A549 (cell line): ENCODE data around the gene AIMP2. TPM values are rescaled to one million over a fixed set of nuclear protein-coding genes. Genes with fewer than 3 reads are reported as not detected.

Source experiments
- ATAC-seq, 2 experiments: fragments of 200-7000 bp in 1 of 2; fragments of >200 bp in 1 of 2; cut with Nextera tagmentation in 1 of 2; cut with Tn5 transposase in 1 of 2; 3 replicates each; pipeline versions ENCODE4 v1.8.0 to v1.9.1; 2018 to 2020; ENCODE audit warnings: mild to moderate bottlenecking in 1 of 2, moderate library complexity in 1 of 2
- CTCF ChIA-PET: fragments of 300-600 bp; sonication (Branson Sonifier 250); formaldehyde crosslinking; extraction: SDS; loops from one replicate; lab custom pipeline; 2021; ENCODE audit warnings: antibody characterized with exemption, inconsistent platforms; lab: Yijun Ruan, JAX
- POLR2A ChIA-PET: fragments of 350-600 bp; formaldehyde crosslinking; extraction: SDS; loops from one replicate; lab custom pipeline; 2021; ENCODE audit warnings: antibody characterized with exemption, inconsistent platforms; lab: Yijun Ruan, JAX
- DNase-seq, 2 experiments: peaks; one replicate each; pipeline versions ENCODE4 v3.0.0 to v3.0.0-alpha.2; 2011 to 2016; ENCODE audit warnings: low read depth in 1 of 2, low spot score in 1 of 2
- FAIRE-seq: peaks from 2 replicates; lab custom pipeline; 2011; peaks lifted over from hg19 to GRCh38; lab: Jason Lieb, UNC
- H3K27ac ChIP-seq, 2 experiments: fragments of >200 bp; sonication (Bioruptor Twin); formaldehyde crosslinking; 3 replicates each; pipeline ENCODE4 v1.5.1; 2016 to 2017
- H3K4me1 ChIP-seq: fragments of >200 bp; sonication (Bioruptor Twin); formaldehyde crosslinking; 3 replicates; pipeline ENCODE4 v1.6.1; 2016
- H3K4me2 ChIP-seq: fragments of >200 bp; sonication (Bioruptor Twin); formaldehyde crosslinking; 3 replicates; pipeline ENCODE4 v1.6.1; 2016
- H3K4me3 ChIP-seq: fragments of >200 bp; sonication (Bioruptor Twin); formaldehyde crosslinking; 3 replicates; pipeline ENCODE4 v1.5.1; 2016
- H3K9me3 ChIP-seq: fragments of >200 bp; sonication (Bioruptor Twin); formaldehyde crosslinking; 3 replicates; pipeline ENCODE4 v1.6.1; 2016
- BHLHE40 ChIP-seq: IDR thresholded peaks from 2 replicates; pipeline ENCODE4 v1.6.1; 2012; ENCODE audit warnings: low read depth, low read length, inconsistent platforms
- CBX2 ChIP-seq: fragments of 200-600 bp; sonication (generic); IDR thresholded peaks from 2 replicates; pipeline ENCODE4 v1.6.1; 2016; ENCODE audit warnings: low read depth, mild to moderate bottlenecking, borderline replicate concordance
- CEBPB ChIP-seq, 2 experiments: fragments of >200 bp in 1 of 2; sonication (Bioruptor Twin) in 1 of 2; formaldehyde crosslinking in 1 of 2; IDR thresholded peaks; 2 replicates each; pipeline ENCODE4 v1.6.1; 2012 to 2016
- EP300 ChIP-seq, 2 experiments: fragments of >200 bp; sonication (Bioruptor Twin); formaldehyde crosslinking; IDR thresholded peaks; 2 replicates in 1 of 2; 3 replicates in 1 of 2; pipeline ENCODE4 v1.6.1; 2016 to 2017
- ESRRA ChIP-seq: fragments of 150-350 bp; IDR thresholded peaks from 2 replicates; pipeline ENCODE4 v1.6.1; 2014; ENCODE audit warnings: mild to moderate bottlenecking, low read length, borderline replicate concordance
- HOXA7 ChIP-seq: fragments of 250-450 bp; sonication (Bioruptor Pico); IDR thresholded peaks from 2 replicates; pipeline ENCODE4 v1.5.0; 2020; ENCODE audit warnings: mild to moderate bottlenecking, moderate library complexity
- JUNB ChIP-seq: fragments of >200 bp; sonication (Bioruptor Twin); formaldehyde crosslinking; IDR thresholded peaks from 2 replicates; pipeline ENCODE4 v1.6.1; 2016
- KDM1A ChIP-seq: fragments of 200-600 bp; sonication (generic); IDR thresholded peaks from 2 replicates; pipeline ENCODE4 v1.6.1; 2016; ENCODE audit warnings: low read depth, mild to moderate bottlenecking
- KDM5A ChIP-seq: fragments of 200-600 bp; sonication (generic); IDR thresholded peaks from 2 replicates; pipeline ENCODE4 v1.6.1; 2016; ENCODE audit warnings: antibody characterized with exemption, mild to moderate bottlenecking
- POLR2AphosphoS2 ChIP-seq: conservative IDR thresholded peaks from 2 replicates; pipeline ENCODE4 v1.6.1; 2012; ENCODE audit warnings: low read length, improper control_type of control experiment, inconsistent platforms
- RNF2 ChIP-seq: fragments of 200-600 bp; sonication (generic); IDR thresholded peaks from 2 replicates; pipeline ENCODE4 v1.6.1; 2016; ENCODE audit warnings: low read depth, mild to moderate bottlenecking, antibody characterized with exemption, moderate library complexity, borderline replicate concordance
- TFCP2L1 ChIP-seq: fragments of 250-450 bp; sonication (Bioruptor Pico); IDR thresholded peaks from 2 replicates; pipeline ENCODE4 v1.5.0; 2021; ENCODE audit warnings: mild to moderate bottlenecking
- ZFP36 ChIP-seq: fragments of 450-650 bp; IDR thresholded peaks from 2 replicates; pipeline ENCODE4 v1.6.1; 2014; ENCODE audit warnings: borderline replicate concordance; ENCODE audit not compliant: partially characterized antibody
- WGBS: methylation state at CpG from one replicate; pipeline ENCODE4 v1.1.6; 2017; ENCODE audit errors: missing lambda C conversion rate; 5-methylcytosine and 5-hydroxymethylcytosine counted together
- polyA plus RNA-seq, 4 experiments: library from polyadenylated mRNA; depleted of rRNA in 3 of 4; stranded (reverse); fragments of >200 nt; fragmentation: RNase III in 1 of 4; extraction: RNeasy Plus Mini Kit Qiagen cat#74134 plus additional on column Dnase treatment in 1 of 4; gene quantifications; 2 replicates in 3 of 4; 3 replicates in 1 of 4; pipeline ENCODE4 v1.2.3, GENCODE V29; 2011 to 2017
- small RNA-seq, 6 experiments: library from RNA; depleted of rRNA; stranded (forward); fragments of <200 nt; gene quantifications; one replicate each; pipeline ENCODE3, GENCODE V24; 2012
- TF ChIP-seq, protein P1 (sequence below): IDR thresholded peaks from 2 replicates; pipeline ENCODE4 v1.6.1; 2012
- TF ChIP-seq, protein P2 (sequence below): fragments of 150-350 bp; IDR thresholded peaks from 2 replicates; pipeline ENCODE4 v1.6.1; 2014; ENCODE audit warnings: low read depth, mild to moderate bottlenecking, low read length
- TF ChIP-seq, protein P3 (sequence below): fragments of 250-450 bp; sonication (Bioruptor Pico); IDR thresholded peaks from 2 replicates; pipeline ENCODE4 v1.5.0; 2021; ENCODE audit warnings: mild to moderate bottlenecking, moderate library complexity, borderline replicate concordance

Gene AIMP2
- polyA plus RNA-seq, 2 of the 4 experiments (the other 2 are of a cell fraction): 82.0 to 128 TPM

DNA sequence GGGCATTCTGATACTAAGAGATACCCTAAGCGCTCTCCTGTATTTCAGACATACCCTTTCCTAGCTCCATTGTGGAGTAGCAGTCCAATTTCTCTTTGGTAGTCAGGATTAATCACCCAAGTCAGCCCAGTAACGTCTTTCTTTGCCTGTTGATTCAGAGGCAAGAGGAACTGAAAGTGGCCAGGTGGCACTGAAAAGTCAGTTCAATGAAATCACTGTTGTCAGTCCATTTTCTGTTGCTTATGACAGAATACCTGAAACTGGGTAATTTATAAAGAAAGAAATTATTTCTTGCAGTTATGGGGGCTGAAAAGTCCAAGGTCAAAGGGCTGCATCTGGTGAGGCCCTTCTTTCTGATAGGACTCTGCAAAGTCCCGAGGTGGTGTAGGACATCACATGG lies 62.3 kb downstream of the AIMP2 start:
- Histone ChIP-seq H3K4me2 (no peak overlapping the region), H3K27ac (peak overlapping the region in 1 of 2 experiments; percentile 35; a peak in 1 of 6 replicates), H3K9me3 (no peaks in the 10 kb centered on the region), H3K4me1 (no peaks in the 10 kb centered on the region; the same call in 2 of the 3 replicates), H3K4me3 (no peak overlapping the region)
- WGBS: 76% methylated on average over 3 of the region's 3 CpGs
- no peak for DNase-seq
- CTCF ChIA-PET: no interaction called here
- POLR2A ChIA-PET: no interaction called here
- ATAC-seq: no peak
- no peak for FAIRE-seq
- TF ChIP-seq BHLHE40 (no peak), ZFP36 (no peak), ESRRA (no peak), KDM5A (no peak), KDM1A (no peak), CBX2 (no peak), HOXA7 (CRISPR knock-in tag) (no peak), TFCP2L1 (CRISPR knock-in tag) (no peak), CEBPB (IDR thresholded peaks at IDR 0.05) (no peak), JUNB (no peak), EP300 (IDR thresholded peaks at IDR 0.05) (no peak), POLR2AphosphoS2 (no peak), RNF2 (no peak)
- TF ChIP-seq, protein P1, sequence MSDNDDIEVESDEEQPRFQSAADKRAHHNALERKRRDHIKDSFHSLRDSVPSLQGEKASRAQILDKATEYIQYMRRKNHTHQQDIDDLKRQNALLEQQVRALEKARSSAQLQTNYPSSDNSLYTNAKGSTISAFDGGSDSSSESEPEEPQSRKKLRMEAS: no peak
- TF ChIP-seq, protein P2, sequence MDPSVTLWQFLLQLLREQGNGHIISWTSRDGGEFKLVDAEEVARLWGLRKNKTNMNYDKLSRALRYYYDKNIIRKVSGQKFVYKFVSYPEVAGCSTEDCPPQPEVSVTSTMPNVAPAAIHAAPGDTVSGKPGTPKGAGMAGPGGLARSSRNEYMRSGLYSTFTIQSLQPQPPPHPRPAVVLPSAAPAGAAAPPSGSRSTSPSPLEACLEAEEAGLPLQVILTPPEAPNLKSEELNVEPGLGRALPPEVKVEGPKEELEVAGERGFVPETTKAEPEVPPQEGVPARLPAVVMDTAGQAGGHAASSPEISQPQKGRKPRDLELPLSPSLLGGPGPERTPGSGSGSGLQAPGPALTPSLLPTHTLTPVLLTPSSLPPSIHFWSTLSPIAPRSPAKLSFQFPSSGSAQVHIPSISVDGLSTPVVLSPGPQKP: no peak
- TF ChIP-seq, protein P3, sequence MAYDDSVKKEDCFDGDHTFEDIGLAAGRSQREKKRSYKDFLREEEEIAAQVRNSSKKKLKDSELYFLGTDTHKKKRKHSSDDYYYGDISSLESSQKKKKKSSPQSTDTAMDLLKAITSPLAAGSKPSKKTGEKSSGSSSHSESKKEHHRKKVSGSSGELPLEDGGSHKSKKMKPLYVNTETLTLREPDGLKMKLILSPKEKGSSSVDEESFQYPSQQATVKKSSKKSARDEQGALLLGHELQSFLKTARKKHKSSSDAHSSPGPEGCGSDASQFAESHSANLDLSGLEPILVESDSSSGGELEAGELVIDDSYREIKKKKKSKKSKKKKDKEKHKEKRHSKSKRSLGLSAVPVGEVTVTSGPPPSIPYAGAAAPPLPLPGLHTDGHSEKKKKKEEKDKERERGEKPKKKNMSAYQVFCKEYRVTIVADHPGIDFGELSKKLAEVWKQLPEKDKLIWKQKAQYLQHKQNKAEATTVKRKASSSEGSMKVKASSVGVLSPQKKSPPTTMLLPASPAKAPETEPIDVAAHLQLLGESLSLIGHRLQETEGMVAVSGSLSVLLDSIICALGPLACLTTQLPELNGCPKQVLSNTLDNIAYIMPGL: no peak

Small RNA genes within 50 kb of the gene (small RNA-seq; reads per million reads assigned to genes)
- 0 reads per million in 6 experiments for gene RF00019
- gene RNU6-218P: 0 reads per million in 6 experiments
- 0 to 64.4 (median 11.6) reads per million in 6 experiments for gene SNORA80D

Other genes with a start within 250 kb of the AIMP2 start
- gene RNF216, start 227.6 kb upstream of the AIMP2 start, polyA plus RNA-seq (2011; rRNA removed): 32.3 and 32.8 TPM in 2 replicates
- gene RNF216, start 227.6 kb upstream of the AIMP2 start, polyA plus RNA-seq (2017; fragmentation: RNase III; extraction: RNeasy Plus Mini Kit Qiagen cat#74134 plus additional on column Dnase treatment): 22.3 to 23.1 TPM (median 22.5 TPM) in 3 replicates
- not detected in 2 replicates for gene OCM, start 128.5 kb upstream of the AIMP2 start, polyA plus RNA-seq (2011; rRNA removed)
- gene OCM, start 128.5 kb upstream of the AIMP2 start, polyA plus RNA-seq (2017; fragmentation: RNase III; extraction: RNeasy Plus Mini Kit Qiagen cat#74134 plus additional on column Dnase treatment): not detected in 3 replicates
- gene CCZ1, start 110.5 kb upstream of the AIMP2 start, polyA plus RNA-seq (2011; rRNA removed): 82.9 and 116 TPM in 2 replicates
- 72.2 to 90.2 TPM (median 78.0 TPM) in 3 replicates for gene CCZ1, start 110.5 kb upstream of the AIMP2 start, polyA plus RNA-seq (2017; fragmentation: RNase III; extraction: RNeasy Plus Mini Kit Qiagen cat#74134 plus additional on column Dnase treatment)
- 0.25 TPM in 2 replicates for gene RSPH10B, start 38.6 kb upstream of the AIMP2 start, polyA plus RNA-seq (2011; rRNA removed)
- 0.10 to 0.29 TPM (median 0.24 TPM) in 3 replicates for gene RSPH10B, start 38.6 kb upstream of the AIMP2 start, polyA plus RNA-seq (2017; fragmentation: RNase III; extraction: RNeasy Plus Mini Kit Qiagen cat#74134 plus additional on column Dnase treatment)
- 16.3 and 19.9 TPM in 2 replicates for gene PMS2, start 223 bp upstream of the AIMP2 start, polyA plus RNA-seq (2011; rRNA removed)
- 14.5 to 14.7 TPM (median 14.7 TPM) in 3 replicates for gene PMS2, start 223 bp upstream of the AIMP2 start, polyA plus RNA-seq (2017; fragmentation: RNase III; extraction: RNeasy Plus Mini Kit Qiagen cat#74134 plus additional on column Dnase treatment)
- 1.0 and 1.1 TPM in 2 replicates for gene ANKRD61, start 22.1 kb downstream of the AIMP2 start, polyA plus RNA-seq (2011; rRNA removed)
- 0.37 to 0.49 TPM (median 0.41 TPM) in 3 replicates for gene ANKRD61, start 22.1 kb downstream of the AIMP2 start, polyA plus RNA-seq (2017; fragmentation: RNase III; extraction: RNeasy Plus Mini Kit Qiagen cat#74134 plus additional on column Dnase treatment)
- 132 and 167 TPM in 2 replicates for gene EIF2AK1, start 49.9 kb downstream of the AIMP2 start, polyA plus RNA-seq (2011; rRNA removed)
- 80.5 to 87.7 TPM (median 80.8 TPM) in 3 replicates for gene EIF2AK1, start 49.9 kb downstream of the AIMP2 start, polyA plus RNA-seq (2017; fragmentation: RNase III; extraction: RNeasy Plus Mini Kit Qiagen cat#74134 plus additional on column Dnase treatment)
- gene USP42, start 95.7 kb downstream of the AIMP2 start, polyA plus RNA-seq (2011; rRNA removed): 5.3 and 8.6 TPM in 2 replicates
- 5.6 to 6.3 TPM (median 6.3 TPM) in 3 replicates for gene USP42, start 95.7 kb downstream of the AIMP2 start, polyA plus RNA-seq (2017; fragmentation: RNase III; extraction: RNeasy Plus Mini Kit Qiagen cat#74134 plus additional on column Dnase treatment)